Stimulated activated effector memory CD8-positive, alpha-beta T cell treated with anti-CD3 and anti-CD28 coated beads, Interleukin-12 subunit alpha, Interleukin-12 subunit beta, amount 100 ng/mL, for 72 hours (primary cell): ENCODE data around the gene NOS2.

Experiments
- ATAC-seq: fragments of 150-1000 bp; cut with Tn5 transposase; 2 replicates; pipeline ENCODE4 v1.10.0; 2021
- DNase-seq, 2 donors: peaks; one replicate each; pipeline ENCODE4 v3.0.0; 2021 to 2022; ENCODE audit warnings: low spot score in 2 of 2
- H3K27ac Mint-ChIP-seq: one replicate; pipeline ENCODE4 v1.8.0; 2022; ENCODE audit warnings: mild to moderate bottlenecking, mixed read lengths
- H3K36me3 Mint-ChIP-seq: one replicate; pipeline ENCODE4 v1.8.0; 2022; ENCODE audit warnings: mild to moderate bottlenecking, mixed read lengths
- H3K4me1 Mint-ChIP-seq: one replicate; pipeline ENCODE4 v1.8.0; 2022; ENCODE audit warnings: mixed read lengths
- H3K4me3 Mint-ChIP-seq: one replicate; pipeline ENCODE4 v1.8.0; 2022; ENCODE audit warnings: mild to moderate bottlenecking, mixed read lengths
- H3K9me3 Mint-ChIP-seq: one replicate; pipeline ENCODE4 v1.8.0; 2022; ENCODE audit warnings: mixed read lengths

The NOS2 gene

GRCh38 chr17:27807567-27808470 is 7.5 kb upstream of the NOS2 start:
- Mint-ChIP-seq H3K4me1 (peaks cover 60% of the 10 kb centered on the region), H3K27ac (peak overlapping the region; percentile 90), H3K36me3 (no peaks in the 10 kb centered on the region), H3K4me3 (peak overlapping the region; percentile 55), H3K9me3 (no peaks in the 10 kb centered on the region)
- DNase-seq (peak; percentile 18 to 66), ATAC-seq (peak; percentile 88)

DNA sequence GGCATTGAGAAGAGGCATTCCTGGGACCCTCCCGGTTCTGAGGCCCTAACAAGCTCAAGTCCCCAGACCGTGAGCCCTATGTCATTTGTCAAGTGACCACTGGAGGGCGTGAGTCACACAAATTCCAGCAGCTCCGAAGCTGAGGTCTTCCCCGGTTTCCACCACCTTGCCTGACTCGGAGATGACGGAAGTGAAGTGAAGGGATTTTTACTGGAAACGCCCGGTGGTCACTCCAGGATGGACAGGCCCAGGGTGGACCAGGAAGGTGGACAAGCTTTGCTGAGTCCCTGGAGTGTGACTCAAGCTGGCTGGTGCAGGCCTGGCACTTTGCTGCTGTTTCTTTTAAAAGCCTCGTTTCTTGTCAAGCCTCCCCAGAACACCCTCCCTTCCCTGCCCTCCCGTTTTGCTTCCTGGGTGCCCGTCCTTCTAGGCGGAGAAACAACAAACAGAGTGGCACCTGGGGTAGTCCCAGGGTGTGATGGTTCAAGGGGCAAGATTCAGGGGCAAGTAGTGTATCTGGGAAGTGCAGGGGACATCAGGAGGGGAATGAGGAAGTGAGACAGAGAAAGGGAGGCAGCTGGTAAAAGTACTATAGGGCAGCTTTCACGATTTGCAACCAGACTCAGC is 5.3 kb upstream of the NOS2 start:
- no peaks in the 10 kb centered on the region for H3K36me3 Mint-ChIP-seq
- DNase-seq (peak; percentile 66 to 89), ATAC-seq (peak; percentile 70)
- peak overlapping the region; percentile 98 for H3K27ac Mint-ChIP-seq
- no peaks in the 10 kb centered on the region for H3K9me3 Mint-ChIP-seq
- peaks cover 49% of the 10 kb centered on the region for H3K4me1 Mint-ChIP-seq
- peak overlapping the region; percentile 68 for H3K4me3 Mint-ChIP-seq

- no peaks in the 10 kb centered on the region for H3K36me3 Mint-ChIP-seq
- no peak overlapping the region for H3K4me3 Mint-ChIP-seq
- H3K4me1 Mint-ChIP-seq: peaks cover 33% of the 10 kb centered on the region
- ATAC-seq (no peak), DNase-seq (no peak)
- no peak overlapping the region for H3K27ac Mint-ChIP-seq
- no peaks in the 10 kb centered on the region for H3K9me3 Mint-ChIP-seq
These were observed 3.8 kb upstream of the NOS2 start for GRCh38 chr17:27804113-27804512.

GRCh38 chr17:27802962-27803680 is 2.8 kb upstream of the NOS2 start:
- no peaks in the 10 kb centered on the region for H3K36me3 Mint-ChIP-seq
- DNase-seq: no peak
- H3K9me3 Mint-ChIP-seq: no peaks in the 10 kb centered on the region
- peaks cover 24% of the 10 kb centered on the region for H3K4me1 Mint-ChIP-seq
- no peak overlapping the region for H3K4me3 Mint-ChIP-seq
- H3K27ac Mint-ChIP-seq: no peak overlapping the region
- no peak for ATAC-seq

GRCh38 chr17:27802033-27802432 is 1.7 kb upstream of the NOS2 start:
- Mint-ChIP-seq H3K36me3 (no peaks in the 10 kb centered on the region), H3K4me1 (peaks cover 16% of the 10 kb centered on the region), H3K9me3 (no peaks in the 10 kb centered on the region), H3K4me3 (no peak overlapping the region), H3K27ac (no peak overlapping the region)
- ATAC-seq (no peak), DNase-seq (no peak)

DNA sequence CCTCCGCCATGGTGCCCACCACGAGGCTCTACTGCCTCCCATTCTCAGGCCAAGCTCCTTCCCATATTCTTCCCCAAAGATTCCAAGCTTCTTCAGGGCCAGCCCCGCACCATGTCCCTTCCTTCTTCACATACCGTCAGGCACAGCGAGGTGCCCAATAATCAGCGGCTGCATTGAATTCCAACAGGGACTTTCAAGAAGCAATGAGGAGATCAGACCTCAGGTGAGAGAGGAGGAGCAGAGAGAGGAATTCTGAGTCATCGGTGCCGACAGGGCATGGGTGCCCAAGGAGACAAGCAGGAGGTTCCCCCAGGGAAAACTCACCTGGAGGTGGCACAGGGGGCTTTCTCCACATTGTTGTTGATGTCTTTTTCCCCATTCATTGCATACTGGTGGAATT is 2.0 kb downstream of the NOS2 start:
- H3K4me1 Mint-ChIP-seq: peaks cover 6% of the 10 kb centered on the region
- no peak overlapping the region for H3K27ac Mint-ChIP-seq
- H3K36me3 Mint-ChIP-seq: no peaks in the 10 kb centered on the region
- DNase-seq (no peak), ATAC-seq (no peak)
- no peaks in the 10 kb centered on the region for H3K9me3 Mint-ChIP-seq
- no peak overlapping the region for H3K4me3 Mint-ChIP-seq

GRCh38 chr17:27797390-27798091 is 2.8 kb downstream of the NOS2 start:
- Mint-ChIP-seq H3K9me3 (no peaks in the 10 kb centered on the region), H3K4me3 (no peak overlapping the region), H3K36me3 (no peaks in the 10 kb centered on the region), H3K27ac (no peak overlapping the region), H3K4me1 (peaks cover 6% of the 10 kb centered on the region)
- ATAC-seq: peak; percentile 27
- no peak for DNase-seq

- no peaks in the 10 kb centered on the region for H3K9me3 Mint-ChIP-seq
- H3K36me3 Mint-ChIP-seq: no peaks in the 10 kb centered on the region
- peaks cover 6% of the 10 kb centered on the region for H3K4me1 Mint-ChIP-seq
- no peak for DNase-seq
- no peak overlapping the region for H3K27ac Mint-ChIP-seq
- no peak for ATAC-seq
- H3K4me3 Mint-ChIP-seq: peak overlapping the region; percentile 53
These were observed 6.3 kb downstream of the NOS2 start for GRCh38 chr17:27793906-27794569.

- H3K9me3 Mint-ChIP-seq: no peaks in the 10 kb centered on the region
- DNase-seq: no peak
- no peaks in the 10 kb centered on the region for H3K36me3 Mint-ChIP-seq
- H3K27ac Mint-ChIP-seq: no peak overlapping the region
- peak overlapping the region; percentile 53 for H3K4me3 Mint-ChIP-seq
- peak; percentile 43 for ATAC-seq
- peaks cover 6% of the 10 kb centered on the region for H3K4me1 Mint-ChIP-seq
These were observed 7.0 kb downstream of the NOS2 start for GRCh38 chr17:27793168-27793905.

- Mint-ChIP-seq H3K4me1 (peaks cover 6% of the 10 kb centered on the region), H3K36me3 (no peaks in the 10 kb centered on the region), H3K9me3 (no peaks in the 10 kb centered on the region), H3K27ac (no peak overlapping the region), H3K4me3 (no peak overlapping the region)
- no peak for DNase-seq
- ATAC-seq: no peak
These were observed 8.2 kb downstream of the NOS2 start for GRCh38 chr17:27792095-27792494.

DNA sequence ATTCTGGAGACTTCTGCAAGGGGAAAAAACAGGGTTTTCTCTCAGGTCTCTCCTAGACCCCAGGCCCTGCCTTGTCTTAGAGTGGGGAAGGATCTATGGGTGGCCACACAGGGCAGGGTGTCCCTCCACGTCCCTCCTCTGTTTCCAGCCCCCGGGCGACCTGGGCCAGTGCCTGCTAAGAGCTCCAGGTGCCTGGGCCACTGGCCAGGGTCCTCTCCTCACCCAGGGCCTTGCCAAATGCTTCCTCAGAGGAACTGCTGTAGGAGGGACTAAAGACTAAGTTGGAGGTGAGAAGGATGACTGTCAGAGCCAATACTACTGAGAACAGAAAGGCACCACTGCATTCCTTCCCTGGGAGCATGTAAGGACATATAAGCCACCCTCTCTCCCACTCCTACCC is 11.4 kb downstream of the NOS2 start:
- H3K36me3 Mint-ChIP-seq: no peaks in the 10 kb centered on the region
- H3K9me3 Mint-ChIP-seq: no peaks in the 10 kb centered on the region
- no peak overlapping the region for H3K4me3 Mint-ChIP-seq
- ATAC-seq: no peak
- peaks cover 3% of the 10 kb centered on the region for H3K4me1 Mint-ChIP-seq
- DNase-seq: no peak
- no peak overlapping the region for H3K27ac Mint-ChIP-seq

GRCh38 chr17:27783440-27784350 is 16.6 kb downstream of the NOS2 start:
- DNase-seq (no peak), ATAC-seq (no peak)
- no peak overlapping the region for H3K27ac Mint-ChIP-seq
- no peaks in the 10 kb centered on the region for H3K4me1 Mint-ChIP-seq
- H3K36me3 Mint-ChIP-seq: no peaks in the 10 kb centered on the region
- H3K4me3 Mint-ChIP-seq: no peak overlapping the region
- H3K9me3 Mint-ChIP-seq: no peaks in the 10 kb centered on the region

DNA sequence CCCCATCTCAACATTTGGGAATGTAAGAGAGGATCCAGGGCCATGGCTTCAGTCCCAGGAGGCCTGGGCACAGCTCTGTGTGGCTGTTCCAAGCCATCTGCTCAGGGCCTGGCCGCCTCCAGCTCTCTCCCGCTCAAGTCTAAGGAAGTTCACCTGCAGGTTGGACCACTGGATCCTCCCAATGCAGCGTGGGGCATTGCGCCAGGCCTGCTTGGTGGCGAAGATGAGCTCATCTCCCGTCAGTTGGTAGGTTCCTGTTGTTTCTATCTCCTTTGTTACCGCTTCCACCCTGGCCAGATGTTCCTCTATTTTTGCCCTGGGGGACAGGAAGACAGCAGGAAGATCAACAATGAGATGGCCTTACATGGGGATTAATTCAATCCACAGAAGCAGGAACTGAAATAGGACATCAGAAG is 17.5 kb downstream of the NOS2 start:
- Mint-ChIP-seq H3K36me3 (no peaks in the 10 kb centered on the region), H3K4me3 (no peak overlapping the region)
- no peak for ATAC-seq

More for the DNA sequence above, 17.5 kb downstream of the NOS2 start:
- no peak for DNase-seq
- H3K4me1 Mint-ChIP-seq: no peaks in the 10 kb centered on the region
- H3K9me3 Mint-ChIP-seq: no peaks in the 10 kb centered on the region
- H3K27ac Mint-ChIP-seq: no peak overlapping the region
